ENCODE results near the gene HCN1.

The HCN1 gene

DNA sequence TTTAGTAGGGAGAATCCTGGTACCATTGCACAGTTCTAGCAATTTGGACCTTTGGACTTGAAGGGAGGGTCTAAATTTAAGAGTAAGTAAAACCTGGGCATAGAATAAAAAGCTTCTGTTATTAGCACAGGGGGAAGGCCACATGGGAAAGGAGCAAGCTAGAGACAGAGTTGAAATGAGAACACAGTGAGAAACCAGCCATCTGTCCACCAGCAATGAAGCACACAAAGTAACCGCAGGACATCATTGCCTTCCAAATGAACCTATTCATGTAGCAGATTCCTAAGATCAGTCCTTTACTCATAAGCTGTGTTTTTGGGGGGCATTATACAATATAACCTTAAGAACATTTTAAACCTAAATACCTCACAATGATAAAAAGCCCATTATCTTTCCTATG lies 407.4 kb downstream of the HCN1 start:
- TF ChIP-seq, protein P1, sequence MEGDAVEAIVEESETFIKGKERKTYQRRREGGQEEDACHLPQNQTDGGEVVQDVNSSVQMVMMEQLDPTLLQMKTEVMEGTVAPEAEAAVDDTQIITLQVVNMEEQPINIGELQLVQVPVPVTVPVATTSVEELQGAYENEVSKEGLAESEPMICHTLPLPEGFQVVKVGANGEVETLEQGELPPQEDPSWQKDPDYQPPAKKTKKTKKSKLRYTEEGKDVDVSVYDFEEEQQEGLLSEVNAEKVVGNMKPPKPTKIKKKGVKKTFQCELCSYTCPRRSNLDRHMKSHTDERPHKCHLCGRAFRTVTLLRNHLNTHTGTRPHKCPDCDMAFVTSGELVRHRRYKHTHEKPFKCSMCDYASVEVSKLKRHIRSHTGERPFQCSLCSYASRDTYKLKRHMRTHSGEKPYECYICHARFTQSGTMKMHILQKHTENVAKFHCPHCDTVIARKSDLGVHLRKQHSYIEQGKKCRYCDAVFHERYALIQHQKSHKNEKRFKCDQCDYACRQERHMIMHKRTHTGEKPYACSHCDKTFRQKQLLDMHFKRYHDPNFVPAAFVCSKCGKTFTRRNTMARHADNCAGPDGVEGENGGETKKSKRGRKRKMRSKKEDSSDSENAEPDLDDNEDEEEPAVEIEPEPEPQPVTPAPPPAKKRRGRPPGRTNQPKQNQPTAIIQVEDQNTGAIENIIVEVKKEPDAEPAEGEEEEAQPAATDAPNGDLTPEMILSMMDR (conservative IDR thresholded peaks at IDR 0.05; ENCODE audit: control insufficient read depth, insufficient read depth, low read depth, low read length) = no peak
- H3K4me3 ChIP-seq (ENCODE audit: control insufficient read depth, low read depth, low read length) = no peak overlapping the region
- DNase-seq (ENCODE audit: low read depth) = no peak

DNA sequence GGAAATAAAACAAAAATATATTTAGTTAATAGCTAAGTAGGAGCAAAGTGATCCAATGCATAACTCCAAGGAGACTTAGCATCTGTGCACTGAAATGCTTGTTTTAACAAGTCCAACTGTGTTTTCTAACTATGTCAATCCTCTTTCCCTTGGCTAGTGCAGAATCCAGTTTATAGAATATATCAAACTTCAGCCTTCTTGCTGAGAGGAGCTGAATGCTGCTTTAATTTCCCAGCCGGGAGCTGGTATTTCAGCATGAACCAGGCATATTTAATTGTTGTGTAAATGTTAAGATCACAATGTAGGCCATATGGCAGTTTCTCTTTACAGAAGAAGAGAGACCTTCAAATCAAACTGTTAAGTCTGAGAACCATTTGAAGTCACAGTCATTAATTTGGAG lies 411.7 kb downstream of the HCN1 start:
- no peak for DNase-seq (ENCODE audit: low read depth)
- H3K4me3 ChIP-seq (ENCODE audit: control insufficient read depth, low read depth, low read length) = no peak overlapping the region
- TF ChIP-seq, protein P1 (conservative IDR thresholded peaks at IDR 0.05; ENCODE audit: control insufficient read depth, insufficient read depth, low read depth, low read length) = no peak

DNA sequence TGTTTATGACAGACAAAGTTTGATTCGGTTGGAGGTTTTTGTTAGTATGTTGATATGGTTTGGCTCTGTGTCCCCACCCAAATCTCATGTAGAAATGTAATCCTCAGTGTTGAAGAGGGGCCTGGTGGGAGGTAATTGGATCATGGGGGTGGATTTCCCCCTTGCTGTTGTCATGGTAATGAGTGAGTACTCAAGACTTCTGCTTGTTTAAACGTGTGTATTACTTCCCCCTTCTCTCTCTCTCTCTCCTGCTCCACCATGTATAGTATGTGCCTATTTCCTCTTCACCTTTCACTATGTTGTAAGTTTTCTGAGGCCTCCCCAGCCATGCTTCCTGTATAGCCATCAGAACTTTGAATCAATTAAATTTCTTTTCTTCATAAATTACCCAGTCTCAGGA lies 415.1 kb downstream of the HCN1 start:
- DNase-seq (ENCODE audit: low read depth) = no peak
- TF ChIP-seq, protein P1 (conservative IDR thresholded peaks at IDR 0.05; ENCODE audit: control insufficient read depth, insufficient read depth, low read depth, low read length) = no peak
- no peak overlapping the region for H3K4me3 ChIP-seq (ENCODE audit: control insufficient read depth, low read depth, low read length)

DNA sequence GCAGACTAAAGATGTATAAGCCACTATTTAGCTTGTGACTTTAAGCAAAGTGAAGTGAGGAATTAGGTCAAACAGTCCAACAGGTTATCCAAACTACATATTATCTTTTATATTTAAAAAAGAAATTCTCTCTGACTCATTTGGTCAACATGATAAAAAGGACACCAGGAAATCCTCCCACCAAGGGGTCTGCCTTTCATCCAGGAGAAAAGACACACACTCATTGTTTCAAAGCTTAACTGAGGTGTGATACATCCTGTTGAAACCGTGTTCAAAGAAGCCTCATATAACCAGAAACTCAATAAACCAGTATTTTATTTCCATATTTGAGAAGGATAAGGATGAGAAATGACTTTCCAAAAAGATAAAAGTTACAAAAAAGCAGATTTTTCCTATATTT lies 417.1 kb downstream of the HCN1 start:
- TF ChIP-seq, protein P1 (conservative IDR thresholded peaks at IDR 0.05; ENCODE audit: control insufficient read depth, insufficient read depth, low read depth, low read length) = no peak
- no peak for DNase-seq (ENCODE audit: low read depth)
- no peak overlapping the region for H3K4me3 ChIP-seq (ENCODE audit: control insufficient read depth, low read depth, low read length)

DNA sequence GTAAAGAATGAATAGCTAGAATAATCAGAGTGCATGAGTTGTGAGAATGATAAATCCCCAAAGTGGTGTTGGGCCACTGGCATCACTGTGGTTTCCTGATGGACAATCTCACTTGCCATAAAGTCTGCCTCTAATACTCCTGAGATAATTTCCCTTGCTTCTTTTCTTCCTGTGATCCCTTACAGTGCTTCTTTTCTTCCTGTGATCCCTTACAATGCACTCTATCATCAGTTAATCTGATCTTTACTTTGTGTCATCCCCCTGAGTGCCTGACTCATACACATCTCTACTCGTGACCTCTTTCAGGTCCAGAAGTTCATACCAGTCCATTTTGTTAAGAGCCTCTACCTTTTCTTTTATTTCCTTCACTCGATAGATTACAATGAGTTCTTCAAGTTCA lies 418.3 kb downstream of the HCN1 start:
- DNase-seq (ENCODE audit: low read depth) = no peak
- TF ChIP-seq, protein P1 (conservative IDR thresholded peaks at IDR 0.05; ENCODE audit: control insufficient read depth, insufficient read depth, low read depth, low read length) = no peak
- no peak overlapping the region for H3K4me3 ChIP-seq (ENCODE audit: control insufficient read depth, low read depth, low read length)

DNA sequence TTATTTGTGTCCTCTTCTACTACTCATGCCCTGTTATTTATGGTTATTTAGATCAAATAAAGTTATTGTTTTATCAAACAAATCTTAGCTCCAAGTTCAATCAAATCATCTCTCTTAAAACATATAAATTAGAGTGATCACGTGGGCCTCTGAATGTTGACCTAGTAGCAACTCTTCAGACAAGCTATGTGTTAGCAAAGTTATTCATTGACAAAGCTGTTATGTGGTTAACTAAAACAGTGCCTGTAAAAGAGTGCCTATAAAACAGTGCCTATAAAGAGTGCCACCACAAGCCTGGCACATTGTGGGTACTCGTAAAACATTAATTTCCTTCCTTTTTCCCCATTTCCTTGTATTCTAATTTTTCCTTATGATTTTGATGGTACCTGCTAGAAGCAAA lies 421.9 kb downstream of the HCN1 start:
- TF ChIP-seq, protein P1 (conservative IDR thresholded peaks at IDR 0.05; ENCODE audit: control insufficient read depth, insufficient read depth, low read depth, low read length) = no peak
- no peak overlapping the region for H3K4me3 ChIP-seq (ENCODE audit: control insufficient read depth, low read depth, low read length)
- no peak for DNase-seq (ENCODE audit: low read depth)

DNA sequence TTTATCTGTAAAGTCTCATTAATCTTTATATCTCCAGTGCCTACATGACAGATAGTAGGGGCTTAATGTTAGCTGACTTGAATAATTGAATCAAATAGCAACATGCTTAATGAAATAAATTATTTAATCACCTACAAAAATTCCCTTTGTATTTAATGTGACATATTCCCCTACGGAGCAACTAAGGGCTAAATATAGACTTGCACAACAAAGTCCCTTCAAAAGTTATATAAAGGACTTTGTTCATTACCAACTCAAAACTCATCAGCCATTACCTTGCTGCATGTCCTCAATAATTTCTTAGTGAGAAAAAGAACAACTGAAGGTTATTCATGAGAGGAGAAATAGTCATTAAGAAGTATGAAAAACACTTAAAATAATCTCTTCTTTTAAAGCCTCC lies 424.6 kb downstream of the HCN1 start:
- no peak overlapping the region for H3K4me3 ChIP-seq (ENCODE audit: control insufficient read depth, low read depth, low read length)
- TF ChIP-seq, protein P1 (conservative IDR thresholded peaks at IDR 0.05; ENCODE audit: control insufficient read depth, insufficient read depth, low read depth, low read length) = no peak
- no peak for DNase-seq (ENCODE audit: low read depth)
